Trophoblast cell (in vitro differentiated cells and primary cell): ENCODE data around the gene NXN.

Experiments
- DNase-seq, 2 donors: peaks; one replicate each; pipeline ENCODE4 v3.0.0-alpha.2; 2016
- H2AFZ ChIP-seq: 2 replicates; pipeline ENCODE4 v1.6.1; 2013; ENCODE audit warnings: low read length, moderate library complexity, mild to moderate bottlenecking; ENCODE audit not compliant: insufficient read depth, poor library complexity
- H2AK5ac ChIP-seq: 2 replicates; pipeline ENCODE4 v1.6.1; 2013; ENCODE audit warnings: mild to moderate bottlenecking, low read length
- H2BK120ac ChIP-seq: 2 replicates; pipeline ENCODE4 v1.6.1; 2013; ENCODE audit warnings: low read length, mild to moderate bottlenecking, moderate library complexity; ENCODE audit not compliant: insufficient read depth, poor library complexity
- H2BK12ac ChIP-seq: 2 replicates; pipeline ENCODE4 v1.6.1; 2013; ENCODE audit warnings: mild to moderate bottlenecking, low read length, moderate library complexity
- H2BK5ac ChIP-seq: 2 replicates; pipeline ENCODE4 v1.6.1; 2013; ENCODE audit warnings: low read length, low read depth, moderate library complexity, mild to moderate bottlenecking; ENCODE audit not compliant: poor library complexity
- H3K14ac ChIP-seq: 2 replicates; pipeline ENCODE4 v1.6.1; 2013; ENCODE audit warnings: mild to moderate bottlenecking, low read length
- H3K18ac ChIP-seq: 2 replicates; pipeline ENCODE4 v1.6.1; 2013; ENCODE audit warnings: mild to moderate bottlenecking, low read length
- H3K23ac ChIP-seq: 2 replicates; pipeline ENCODE4 v1.6.1; 2013; ENCODE audit warnings: low read length
- H3K27ac ChIP-seq: 2 replicates; pipeline ENCODE4 v1.5.1; 2013; ENCODE audit warnings: low read depth, mild to moderate bottlenecking, inconsistent platforms, low read length, moderate library complexity
- H3K27me3 ChIP-seq: 2 replicates; pipeline ENCODE4 v1.6.1; 2013; ENCODE audit warnings: inconsistent platforms, mild to moderate bottlenecking, low read length, moderate library complexity; ENCODE audit not compliant: insufficient read depth
- H3K36me3 ChIP-seq, 2 experiments: 1 replicate in 1 of 2; 2 replicates in 1 of 2; pipeline ENCODE4 v1.6.1; 2013; ENCODE audit warnings: low read length in 2 of 2, mild to moderate bottlenecking in 2 of 2, moderate library complexity in 1 of 2; ENCODE audit not compliant: insufficient read depth in 2 of 2, control insufficient read depth in 1 of 2
- H3K4ac ChIP-seq: 2 replicates; pipeline ENCODE4 v1.6.1; 2013; ENCODE audit warnings: low read depth, mild to moderate bottlenecking, low read length, moderate library complexity
- H3K4me1 ChIP-seq, 2 experiments: 1 replicate in 1 of 2; 2 replicates in 1 of 2; pipeline ENCODE4 v1.6.1; 2013; ENCODE audit warnings: low read length in 2 of 2, mild to moderate bottlenecking in 2 of 2, moderate library complexity in 1 of 2; ENCODE audit not compliant: insufficient read depth in 2 of 2, control insufficient read depth in 1 of 2
- H3K4me2 ChIP-seq: 2 replicates; pipeline ENCODE4 v1.6.1; 2013; ENCODE audit warnings: inconsistent platforms, mild to moderate bottlenecking, low read length, moderate library complexity
- H3K4me3 ChIP-seq: 2 replicates; pipeline ENCODE4 v1.5.1; 2013; ENCODE audit warnings: mild to moderate bottlenecking, low read depth, low read length, inconsistent platforms
- H3K79me1 ChIP-seq: one replicate; pipeline ENCODE4 v1.6.1; 2013; ENCODE audit warnings: low read length
- H3K79me2 ChIP-seq: 2 replicates; pipeline ENCODE4 v1.6.1; 2013; ENCODE audit warnings: low read length, mild to moderate bottlenecking; ENCODE audit not compliant: control insufficient read depth, insufficient read depth, poor library complexity
- H3K9ac ChIP-seq: 2 replicates; pipeline ENCODE4 v1.6.1; 2013; ENCODE audit warnings: mild to moderate bottlenecking, low read length
- H3K9me3 ChIP-seq: 2 replicates; pipeline ENCODE4 v1.6.1; 2013; ENCODE audit warnings: low read depth, mild to moderate bottlenecking, control low read depth, inconsistent platforms, low read length; ENCODE audit not compliant: insufficient read depth
- H4K12ac ChIP-seq: 2 replicates; pipeline ENCODE4 v1.6.1; 2013; ENCODE audit warnings: low read depth, mild to moderate bottlenecking, low read length, moderate library complexity
- H4K8ac ChIP-seq: 2 replicates; pipeline ENCODE4 v1.6.1; 2013; ENCODE audit warnings: low read depth, mild to moderate bottlenecking, low read length, moderate library complexity
- H4K91ac ChIP-seq: one replicate; pipeline ENCODE4 v1.6.1; 2013; ENCODE audit warnings: low read depth, mild to moderate bottlenecking, low read length, moderate library complexity
- WGBS: extraction: QIAGEN DNeasy Blood & Tissue Kit; methylation state at CpG from one replicate; pipeline ENCODE4 v1.1.7; 2013; ENCODE audit warnings: missing lambda C conversion rate; ENCODE audit not compliant: insufficient read length, insufficient coverage; ENCODE audit errors: extremely low coverage; 5-methylcytosine and 5-hydroxymethylcytosine counted together

Gene NXN

DNA sequence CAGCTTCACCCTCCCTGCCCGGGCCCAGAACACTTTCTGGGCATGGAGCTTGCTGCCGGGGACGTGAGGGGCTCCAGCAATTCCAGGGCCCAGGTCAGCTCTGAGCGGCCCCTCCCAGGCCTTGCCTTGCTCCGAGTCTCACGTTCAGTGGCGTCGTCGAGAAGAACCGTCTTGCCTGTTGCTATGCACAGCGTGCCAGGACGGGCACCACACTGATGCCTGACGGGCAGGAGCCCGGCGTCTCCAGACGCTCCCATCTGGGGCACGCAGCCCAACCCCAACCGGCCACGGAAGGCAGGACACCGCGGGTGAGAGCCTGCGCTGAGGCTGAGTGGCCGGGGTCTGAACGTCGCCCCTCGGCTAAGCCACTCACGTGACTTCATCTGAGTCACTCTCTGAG, 44.5 kb upstream of the NXN start:
- no peak overlapping the region for H2AFZ ChIP-seq
- H3K9me3 ChIP-seq = no peaks in the 10 kb centered on the region
- peaks cover 3 to 7% of the 10 kb centered on the region in 2 experiments for H3K36me3 ChIP-seq
- no peak for DNase-seq
- no peak overlapping the region for H4K12ac ChIP-seq
- H4K91ac ChIP-seq = no peak overlapping the region
- H3K9ac ChIP-seq = no peak overlapping the region
- no peaks in the 10 kb centered on the region for H3K4me1 ChIP-seq
- no peak overlapping the region for H3K27ac ChIP-seq
- no CpG with 5 or more reads among the region's 27 CpGs for WGBS
- no peaks in the 10 kb centered on the region for H3K79me2 ChIP-seq
- no peak overlapping the region for H2BK5ac ChIP-seq
- H3K4ac ChIP-seq = no peak overlapping the region
- no peak overlapping the region for H3K23ac ChIP-seq
- H3K4me3 ChIP-seq = no peak overlapping the region
- no peak overlapping the region for H3K4me2 ChIP-seq
- H2BK12ac ChIP-seq = no peak overlapping the region
- no peaks in the 10 kb centered on the region for H3K27me3 ChIP-seq
- no peaks in the 10 kb centered on the region for H3K79me1 ChIP-seq
- no peak overlapping the region for H3K14ac ChIP-seq
- H2AK5ac ChIP-seq = no peak overlapping the region
- H4K8ac ChIP-seq = no peak overlapping the region
- no peak overlapping the region for H2BK120ac ChIP-seq
- no peak overlapping the region for H3K18ac ChIP-seq

DNA sequence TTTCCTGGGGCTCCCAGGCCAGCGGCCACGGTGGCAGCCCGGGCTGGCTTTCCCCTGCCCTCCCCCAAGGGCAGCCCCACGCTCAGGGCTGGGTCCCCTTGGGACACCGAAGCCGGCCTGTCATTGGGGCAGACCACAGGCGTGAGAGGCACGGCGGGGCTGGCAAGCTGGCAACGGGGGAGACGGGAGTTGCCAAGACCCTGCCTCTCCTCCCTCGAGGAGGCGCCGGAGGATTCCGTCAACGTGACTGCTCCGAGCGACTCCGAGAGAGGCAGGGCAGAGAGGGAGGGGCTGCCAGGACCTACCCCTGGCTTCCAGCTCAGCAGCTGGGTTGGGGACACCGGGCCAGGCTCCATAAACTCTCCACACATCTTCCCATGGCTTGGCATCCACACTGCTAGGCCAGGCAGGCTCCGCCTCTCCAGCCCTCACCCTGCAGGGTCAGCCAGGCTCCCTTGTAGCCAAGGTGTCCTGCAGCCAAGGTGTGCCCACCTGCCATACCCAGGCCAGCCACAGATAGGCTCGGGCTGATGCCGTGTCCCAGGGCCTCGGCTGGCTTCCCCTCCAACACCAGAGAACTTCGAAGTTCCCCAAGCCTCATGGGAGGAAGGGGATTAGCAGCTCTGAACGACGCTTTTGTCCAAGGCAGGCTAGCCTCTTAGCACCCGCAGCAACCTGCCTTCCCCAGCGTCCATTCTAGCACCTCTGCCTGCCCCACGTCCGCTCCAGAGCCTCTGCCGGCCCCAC, 42.9 kb upstream of the NXN start:
- Histone ChIP-seq H3K79me1 (no peaks in the 10 kb centered on the region), H3K4ac (no peak overlapping the region), H2AFZ (no peak overlapping the region), H4K8ac (no peak overlapping the region), H3K18ac (no peak overlapping the region), H3K4me3 (no peak overlapping the region), H4K91ac (no peak overlapping the region), H3K9me3 (no peaks in the 10 kb centered on the region), H4K12ac (no peak overlapping the region), H3K27me3 (no peaks in the 10 kb centered on the region), H2BK120ac (no peak overlapping the region), H3K27ac (no peak overlapping the region), H3K4me2 (no peak overlapping the region), H3K14ac (no peak overlapping the region), H3K23ac (no peak overlapping the region), H3K9ac (no peak overlapping the region), H2BK5ac (no peak overlapping the region), H3K4me1 (no peaks in the 10 kb centered on the region), H3K36me3 (peaks cover 3 to 5% of the 10 kb centered on the region in 2 experiments), H2AK5ac (no peak overlapping the region), H2BK12ac (no peak overlapping the region), H3K79me2 (no peaks in the 10 kb centered on the region)
- DNase-seq = no peak
- no CpG with 5 or more reads among the region's 32 CpGs for WGBS

DNA sequence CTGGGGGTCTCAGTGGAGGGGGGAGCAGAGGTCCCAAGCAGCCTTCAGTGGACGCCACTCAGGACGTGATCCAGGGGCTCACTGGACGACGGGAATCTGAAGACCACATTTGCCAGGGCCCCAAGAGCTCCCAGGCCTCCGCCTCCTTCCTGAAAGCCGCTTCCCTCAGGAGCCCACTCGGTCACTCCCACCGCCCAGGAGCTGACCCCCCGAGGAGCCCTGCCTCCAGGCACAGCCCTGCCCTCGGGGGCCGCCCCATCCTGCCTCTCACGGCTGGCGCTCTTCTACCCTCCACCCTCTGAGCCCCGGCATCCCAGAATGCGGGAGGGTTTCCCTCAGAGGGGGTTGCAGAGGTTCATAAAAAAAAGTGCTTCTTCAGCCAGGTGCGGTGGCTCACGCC, 41.6 kb upstream of the NXN start:
- H2BK5ac ChIP-seq = no peak overlapping the region
- no peak overlapping the region for H4K8ac ChIP-seq
- no peak overlapping the region for H3K4me2 ChIP-seq
- no peak overlapping the region for H3K18ac ChIP-seq
- peaks cover 3% of the 10 kb centered on the region in 2 experiments for H3K36me3 ChIP-seq
- no peak overlapping the region for H3K4ac ChIP-seq
- H2AK5ac ChIP-seq = no peak overlapping the region
- DNase-seq = no peak
- no peaks in the 10 kb centered on the region for H3K27me3 ChIP-seq
- H3K4me1 ChIP-seq = no peaks in the 10 kb centered on the region
- no peak overlapping the region for H3K27ac ChIP-seq
- no peak overlapping the region for H4K12ac ChIP-seq
- no peak overlapping the region for H2AFZ ChIP-seq
- H3K79me2 ChIP-seq = no peaks in the 10 kb centered on the region
- no peak overlapping the region for H2BK120ac ChIP-seq
- H3K4me3 ChIP-seq = no peak overlapping the region
- H3K23ac ChIP-seq = no peak overlapping the region
- no peak overlapping the region for H3K9ac ChIP-seq
- H4K91ac ChIP-seq = no peak overlapping the region
- WGBS = no CpG with 5 or more reads among the region's 17 CpGs
- H3K14ac ChIP-seq = no peak overlapping the region
- H3K9me3 ChIP-seq = no peaks in the 10 kb centered on the region
- no peaks in the 10 kb centered on the region for H3K79me1 ChIP-seq
- no peak overlapping the region for H2BK12ac ChIP-seq

DNA sequence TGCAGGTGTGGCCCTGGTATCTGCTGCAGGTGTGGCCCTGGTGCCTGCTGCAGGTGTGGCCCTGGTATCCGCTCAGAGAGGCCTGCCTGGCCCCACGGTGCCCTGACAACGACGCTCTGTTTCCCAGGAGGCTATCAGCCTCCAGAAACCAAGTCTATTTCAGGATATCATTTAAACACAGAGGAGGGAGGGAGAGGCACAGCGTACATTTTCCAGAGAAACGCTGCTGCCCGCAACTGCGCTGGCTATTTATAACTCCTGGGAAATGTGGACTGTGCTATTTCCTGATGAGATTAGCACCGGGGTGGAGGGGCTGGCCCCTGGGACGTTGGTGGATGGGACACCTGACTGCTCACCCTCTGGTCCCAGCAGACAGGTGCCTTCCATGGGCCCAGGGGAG, 39.9 kb upstream of the NXN start:
- H3K4me3 ChIP-seq = no peak overlapping the region
- H3K4me1 ChIP-seq = no peaks in the 10 kb centered on the region
- H2BK12ac ChIP-seq = no peak overlapping the region
- H4K8ac ChIP-seq = no peak overlapping the region
- no peaks in the 10 kb centered on the region for H3K36me3 ChIP-seq
- no peaks in the 10 kb centered on the region for H3K9me3 ChIP-seq
- no peak overlapping the region for H2AK5ac ChIP-seq
- no peak for DNase-seq
- H3K4ac ChIP-seq = no peak overlapping the region
- no peak overlapping the region for H3K14ac ChIP-seq
- H3K27ac ChIP-seq = no peak overlapping the region
- H3K4me2 ChIP-seq = no peak overlapping the region
- no peak overlapping the region for H4K91ac ChIP-seq
- no peak overlapping the region for H3K23ac ChIP-seq
- H3K9ac ChIP-seq = no peak overlapping the region
- no peaks in the 10 kb centered on the region for H3K27me3 ChIP-seq
- H3K79me2 ChIP-seq = no peaks in the 10 kb centered on the region
- no peaks in the 10 kb centered on the region for H3K79me1 ChIP-seq
- no peak overlapping the region for H3K18ac ChIP-seq
- no peak overlapping the region for H2AFZ ChIP-seq
- H4K12ac ChIP-seq = no peak overlapping the region
- no peak overlapping the region for H2BK120ac ChIP-seq
- H2BK5ac ChIP-seq = no peak overlapping the region
- WGBS = no CpG with 5 or more reads among the region's 10 CpGs
